ENCODE results near the gene ARHGAP22.

- TF ChIP-seq EZH2 (optimal IDR thresholded peaks at IDR 0.05; ENCODE audit: low read depth, low read length), result no peak
- TF ChIP-seq, protein P1, sequence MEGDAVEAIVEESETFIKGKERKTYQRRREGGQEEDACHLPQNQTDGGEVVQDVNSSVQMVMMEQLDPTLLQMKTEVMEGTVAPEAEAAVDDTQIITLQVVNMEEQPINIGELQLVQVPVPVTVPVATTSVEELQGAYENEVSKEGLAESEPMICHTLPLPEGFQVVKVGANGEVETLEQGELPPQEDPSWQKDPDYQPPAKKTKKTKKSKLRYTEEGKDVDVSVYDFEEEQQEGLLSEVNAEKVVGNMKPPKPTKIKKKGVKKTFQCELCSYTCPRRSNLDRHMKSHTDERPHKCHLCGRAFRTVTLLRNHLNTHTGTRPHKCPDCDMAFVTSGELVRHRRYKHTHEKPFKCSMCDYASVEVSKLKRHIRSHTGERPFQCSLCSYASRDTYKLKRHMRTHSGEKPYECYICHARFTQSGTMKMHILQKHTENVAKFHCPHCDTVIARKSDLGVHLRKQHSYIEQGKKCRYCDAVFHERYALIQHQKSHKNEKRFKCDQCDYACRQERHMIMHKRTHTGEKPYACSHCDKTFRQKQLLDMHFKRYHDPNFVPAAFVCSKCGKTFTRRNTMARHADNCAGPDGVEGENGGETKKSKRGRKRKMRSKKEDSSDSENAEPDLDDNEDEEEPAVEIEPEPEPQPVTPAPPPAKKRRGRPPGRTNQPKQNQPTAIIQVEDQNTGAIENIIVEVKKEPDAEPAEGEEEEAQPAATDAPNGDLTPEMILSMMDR (IDR thresholded peaks at IDR 0.05; ENCODE audit: low read length), result no peak
- TF ChIP-seq EZH2phosphoT487 (IDR thresholded peaks at IDR 0.05; ENCODE audit: low read length), result no peak
Measured at GRCh38 chr10:48468130-48468790, 136.6 kb downstream of the ARHGAP22 start.

Data from MM.1S (cell line).